GM19455 (cell line): Measurements from ENCODE around the gene CCDC89.
A peak's percentile ranks its signal among the peaks of the same experiment; 100 is the strongest.

Source experiments
- ATAC-seq: cut with Tn5 transposase; IDR thresholded peaks from one replicate; pipeline ENCODE4 v1.9.1; 2021; ENCODE audit not compliant: unreplicated experiment

Gene CCDC89

GRCh38 chr11:85685820-85686459 lies at the start of gene CCDC89:
TSS of gene CCDC89 (minus strand) at chr11:85686195. CDS start at chr11:85686130, 65 bp downstream.
- ATAC-seq: no peak

- ATAC-seq: no peak
These were observed 47.0 kb upstream of the CCDC89 start for GRCh38 chr11:85732965-85733364.

- no peak for ATAC-seq
These were observed 40.4 kb upstream of the CCDC89 start for GRCh38 chr11:85726381-85726780.

- ATAC-seq: no peak
These were observed 39.7 kb upstream of the CCDC89 start for GRCh38 chr11:85725510-85726258.

GRCh38 chr11:85724748-85725465 lies 38.9 kb upstream of the CCDC89 start:
- no peak for ATAC-seq

- ATAC-seq: no peak
These were observed 37.1 kb upstream of the CCDC89 start for GRCh38 chr11:85723088-85723487.

- ATAC-seq: no peak
These were observed 35.2 kb upstream of the CCDC89 start for GRCh38 chr11:85721191-85721590.

GRCh38 chr11:85718991-85719807 lies 33.2 kb upstream of the CCDC89 start:
- no peak for ATAC-seq

- ATAC-seq: no peak
These were observed 32.3 kb upstream of the CCDC89 start for GRCh38 chr11:85718126-85718943.

GRCh38 chr11:85717429-85717828 lies 31.4 kb upstream of the CCDC89 start:
- no peak for ATAC-seq

GRCh38 chr11:85712953-85713352 lies 27.0 kb upstream of the CCDC89 start:
- no peak for ATAC-seq

GRCh38 chr11:85710917-85711316 lies 24.9 kb upstream of the CCDC89 start:
- no peak for ATAC-seq

GRCh38 chr11:85709941-85710702 lies 24.1 kb upstream of the CCDC89 start:
- ATAC-seq: no peak

- no peak for ATAC-seq
These were observed 19.8 kb upstream of the CCDC89 start for GRCh38 chr11:85705800-85706199.

- no peak for ATAC-seq
These were observed 19.0 kb upstream of the CCDC89 start for GRCh38 chr11:85704967-85705366.

- ATAC-seq: peak; percentile 91
These were observed 14.2 kb upstream of the CCDC89 start for GRCh38 chr11:85699957-85700741.

GRCh38 chr11:85698195-85698594 lies 12.2 kb upstream of the CCDC89 start:
- ATAC-seq: no peak

- ATAC-seq: no peak
These were observed 11.8 kb upstream of the CCDC89 start for GRCh38 chr11:85697747-85698146.

GRCh38 chr11:85695546-85695945 lies 9.6 kb upstream of the CCDC89 start:
- no peak for ATAC-seq
